Sigmoid colon (tissue), 7 donors: ENCODE results near the gene PROB1. TPM values are rescaled to one million over a fixed set of nuclear protein-coding genes. Genes with fewer than 3 reads are reported as not detected.

Source experiments
- DNase-seq: peaks from one replicate; pipeline ENCODE4 v3.0.0-alpha.2; 2019
- H3K27ac ChIP-seq, 4 donors: fragments of 200-600 bp; sonication (generic); one replicate each; pipeline ENCODE4 v1.5.1; 2016 to 2019; ENCODE audit warnings: mild to moderate bottlenecking in 1 of 4
- H3K27me3 ChIP-seq, 3 donors: fragments of 200-600 bp; sonication (generic); one replicate each; pipeline ENCODE4 v1.5.1; 2019; ENCODE audit warnings: mild to moderate bottlenecking in 1 of 3
- H3K36me3 ChIP-seq, 4 donors: fragments of 200-600 bp; sonication (generic); one replicate each; pipeline ENCODE4 v1.5.1; 2016 to 2019
- H3K4me1 ChIP-seq, 4 donors: fragments of 200-600 bp; sonication (generic); one replicate each; pipeline ENCODE4 v1.5.1; 2017 to 2019
- H3K4me3 ChIP-seq, 4 donors: fragments of 200-600 bp; sonication (generic); one replicate each; pipeline ENCODE4 v1.5.1; 2017 to 2019; ENCODE audit warnings: mild to moderate bottlenecking in 2 of 4, moderate library complexity in 1 of 4
- H3K9me3 ChIP-seq, 4 donors: fragments of 200-600 bp in 3 of 4; sonication (generic) in 3 of 4; one replicate each; pipeline versions ENCODE4 v1.5.1 to v1.6.1; 2013 to 2019
- CTCF ChIP-seq, 4 experiments: fragments of 450-650 bp in 3 of 4; fragments of 200-600 bp in 1 of 4; IDR thresholded peaks; one replicate each; pipeline ENCODE4 v1.5.1; 2016 to 2019; ENCODE audit warnings: antibody characterized with exemption in 4 of 4, mild to moderate bottlenecking in 3 of 4, moderate library complexity in 2 of 4
- EP300 ChIP-seq, 4 donors: sonication (generic); formaldehyde crosslinking; IDR thresholded peaks; one replicate each; pipeline ENCODE4 v1.6.1; 2017; ENCODE audit warnings: antibody characterized with exemption in 4 of 4
- POLR2A ChIP-seq, 2 donors: fragments of 450-650 bp; IDR thresholded peaks; one replicate each; pipeline ENCODE4 v1.6.1; 2016; ENCODE audit warnings: antibody characterized with exemption in 2 of 2, mild to moderate bottlenecking in 2 of 2, moderate library complexity in 2 of 2
- POLR2AphosphoS5 ChIP-seq, 4 donors: sonication (generic); formaldehyde crosslinking; IDR thresholded peaks; one replicate each; pipeline ENCODE4 v1.6.1; 2017; ENCODE audit warnings: antibody characterized with exemption in 4 of 4
- WGBS, 2 donors: extraction: QIAGEN DNeasy Blood & Tissue Kit; methylation state at CpG; one replicate each; pipeline ENCODE4 v1.1.7; 2013; 5-methylcytosine and 5-hydroxymethylcytosine counted together
- intact Hi-C: fragments of 100-400 bp; cut with DNase I; formaldehyde crosslinking; loops from one replicate; pipeline ENCODE4 v1.15.1; 2023
- polyA plus RNA-seq, 3 donors: library from polyadenylated mRNA; stranded (reverse); fragments of 200-250 nt; gene quantifications; one replicate each; pipeline ENCODE4 v1.2.3, GENCODE V29; 2013
- total RNA-seq, 4 donors: library from RNA; depleted of rRNA; stranded (reverse); fragments of >200 nt; gene quantifications; one replicate each; pipeline ENCODE4 v1.1.0, GENCODE V29; 2016
- donor health status: healthy with polysubstance abuse.
- donor health status: Bipolar disorder and iron deficiency.
- donor health status: healthy.

The PROB1 gene
- total and polyA plus RNA-seq, 7 donors, result under 0.01 to 1.8 (median 0.36) TPM

GRCh38 chr5:139438707-139439012, 43.8 kb upstream of the PROB1 start:
- 32 to 43% methylated on average over 8 of the region's 8 CpGs for WGBS, 2 donors

GRCh38 chr5:139435676-139436075, 40.8 kb upstream of the PROB1 start:
- peaks cover 0 to 53% (median 0%) of the 10 kb centered on the region in 4 donors for H3K36me3 ChIP-seq
- no peaks in the 10 kb centered on the region for H3K9me3 ChIP-seq
- intact Hi-C loops, result loop anchor here (5.0 kb wide), 1 partner anchor 82 kb away; no protein-coding TSS in a partner anchor
- H3K4me1 ChIP-seq, result peaks cover 0 to 14% (median 12%) of the 10 kb centered on the region in 4 donors
- WGBS, 2 donors, result 95 to 98% methylated on average over 3 of the region's 3 CpGs
- TF ChIP-seq POLR2AphosphoS5 (IDR thresholded peaks at IDR 0.05), result no peak
- TF ChIP-seq POLR2A (IDR thresholded peaks at IDR 0.05), result no peak
- no peaks in the 10 kb centered on the region for H3K27me3 ChIP-seq
- no peak overlapping the region for H3K27ac ChIP-seq
- no peak overlapping the region for H3K4me3 ChIP-seq
- no peak for DNase-seq

More at GRCh38 chr5:139438707-139439012, 43.8 kb upstream of the PROB1 start:
- peaks cover 0 to 29% (median 0%) of the 10 kb centered on the region in 4 donors for H3K36me3 ChIP-seq
- peak overlapping the region; percentile 61 to 91 (median 82) for H3K4me3 ChIP-seq
- intact Hi-C loops, result loop anchor here (5.0 kb wide), 1 partner anchor 79 kb away; no protein-coding TSS in a partner anchor
- no peaks in the 10 kb centered on the region for H3K27me3 ChIP-seq
- H3K27ac ChIP-seq, result peak overlapping the region; percentile 81 to 95 (median 93)
- no peaks in the 10 kb centered on the region for H3K9me3 ChIP-seq
- DNase-seq, result peak; percentile 48
- peaks cover 0 to 14% (median 12%) of the 10 kb centered on the region in 4 donors for H3K4me1 ChIP-seq
- TF ChIP-seq POLR2A (IDR thresholded peaks at IDR 0.05), result no peak
- no peak for TF ChIP-seq POLR2AphosphoS5 (IDR thresholded peaks at IDR 0.05)
- no peak for TF ChIP-seq EP300 (IDR thresholded peaks at IDR 0.05)
- no peak for TF ChIP-seq CTCF (IDR thresholded peaks at IDR 0.05)

- no peaks in the 10 kb centered on the region for H3K9me3 ChIP-seq
- DNase-seq, result no peak
- TF ChIP-seq CTCF (IDR thresholded peaks at IDR 0.05) (no peak), POLR2AphosphoS5 (IDR thresholded peaks at IDR 0.05) (no peak), POLR2A (IDR thresholded peaks at IDR 0.05) (no peak), EP300 (IDR thresholded peaks at IDR 0.05) (no peak)
- no peaks in the 10 kb centered on the region for H3K4me1 ChIP-seq
- 98% methylated on average over 1 of the region's 1 CpG for WGBS, 2 donors
- intact Hi-C loops, result no loop called here
- peaks cover 0 to 74% (median 3%) of the 10 kb centered on the region in 4 donors for H3K36me3 ChIP-seq
- no peaks in the 10 kb centered on the region for H3K27me3 ChIP-seq
- H3K27ac ChIP-seq, result no peak overlapping the region
- H3K4me3 ChIP-seq, result no peak overlapping the region
These were observed 36.8 kb upstream of the PROB1 start for GRCh38 chr5:139431706-139432105.

GRCh38 chr5:139430015-139430414, 35.1 kb upstream of the PROB1 start:
- Histone ChIP-seq H3K9me3 (no peaks in the 10 kb centered on the region), H3K27me3 (no peaks in the 10 kb centered on the region), H3K4me1 (no peaks in the 10 kb centered on the region), H3K27ac (no peak overlapping the region), H3K4me3 (no peak overlapping the region), H3K36me3 (peaks cover 0 to 82% (median 6%) of the 10 kb centered on the region in 4 donors)
- WGBS, 2 donors, result 74 to 81% methylated on average over 2 of the region's 2 CpGs
- TF ChIP-seq CTCF (IDR thresholded peaks at IDR 0.05) (no peak), POLR2AphosphoS5 (IDR thresholded peaks at IDR 0.05) (no peak), POLR2A (IDR thresholded peaks at IDR 0.05) (no peak), EP300 (IDR thresholded peaks at IDR 0.05) (no peak)
- intact Hi-C loops, result no loop called here
- no peak for DNase-seq

GRCh38 chr5:139426203-139426885, 31.4 kb upstream of the PROB1 start:
- Histone ChIP-seq H3K4me1 (no peaks in the 10 kb centered on the region), H3K4me3 (no peak overlapping the region), H3K36me3 (peaks cover 0 to 71% (median 6%) of the 10 kb centered on the region in 4 donors), H3K27ac (no peak overlapping the region), H3K27me3 (no peaks in the 10 kb centered on the region), H3K9me3 (no peaks in the 10 kb centered on the region)
- WGBS, 2 donors, result 85 to 86% methylated on average over 8 of the region's 8 CpGs
- TF ChIP-seq EP300 (IDR thresholded peaks at IDR 0.05) (no peak), CTCF (IDR thresholded peaks at IDR 0.05) (no peak), POLR2AphosphoS5 (IDR thresholded peaks at IDR 0.05) (no peak), POLR2A (IDR thresholded peaks at IDR 0.05) (no peak)
- DNase-seq, result no peak
- intact Hi-C loops, result loop anchor here (10.0 kb wide), 1 partner anchor 178 kb away; no protein-coding TSS in a partner anchor
